HEK293 (cell line): ENCODE data around the gene NFE2L2.

ENCODE experiments used
- CTCF ChIA-PET: fragments of 350-600 bp; formaldehyde crosslinking; extraction: SDS; loops from one replicate; lab custom pipeline; 2021; ENCODE audit warnings: antibody characterized with exemption; lab: Yijun Ruan, JAX
- POLR2A ChIA-PET: fragments of 300-600 bp; formaldehyde crosslinking; extraction: SDS; loops from one replicate; lab custom pipeline; 2020; ENCODE audit warnings: antibody characterized with exemption, inconsistent platforms; lab: Yijun Ruan, JAX
- H3K27ac ChIP-seq: fragments of 200-500 bp; sonication (Bioruptor generic); 2 replicates; pipeline ENCODE4 v1.5.1; 2014; ENCODE audit warnings: low read depth, low read length, control low read depth, inconsistent platforms; ENCODE audit errors: extremely low read depth
- H3K36me3 ChIP-seq, 2 experiments: fragments of 200-500 bp in 1 of 2; sonication (Bioruptor generic) in 1 of 2; 1 replicate in 1 of 2; 2 replicates in 1 of 2; pipeline ENCODE4 v1.5.1; 2014 to 2017; ENCODE audit warnings: inconsistent platforms in 2 of 2, low read length in 2 of 2; ENCODE audit not compliant: control insufficient read depth in 2 of 2, insufficient read depth in 1 of 2
- H3K4me1 ChIP-seq: fragments of 200-500 bp; sonication (Bioruptor generic); 2 replicates; pipeline ENCODE4 v1.5.1; 2014; ENCODE audit warnings: mild to moderate bottlenecking, low read length, inconsistent platforms; ENCODE audit not compliant: control insufficient read depth, insufficient read depth
- H3K4me3 ChIP-seq: 2 replicates; pipeline ENCODE4 v1.5.1; 2011; ENCODE audit warnings: low read depth, mild to moderate bottlenecking, control low read depth, low read length, moderate library complexity
- H3K9me3 ChIP-seq: fragments of 200-500 bp; sonication (Bioruptor generic); 2 replicates; pipeline ENCODE4 v1.5.1; 2014; ENCODE audit warnings: low read depth, low read length, inconsistent platforms; ENCODE audit not compliant: control insufficient read depth, insufficient read depth
- KLF16 ChIP-seq: fragments of 450-650 bp; formaldehyde crosslinking; IDR thresholded peaks from 2 replicates; pipeline ENCODE4 v1.5.1; 2017; ENCODE audit warnings: missing biosample characterization, missing genetic modification characterization
- PRDM1 ChIP-seq: fragments of 450-650 bp; formaldehyde crosslinking; IDR thresholded peaks from 2 replicates; pipeline ENCODE4; 2016; ENCODE audit warnings: missing biosample characterization, missing genetic modification characterization
- SP7 ChIP-seq: fragments of 450-650 bp; formaldehyde crosslinking; IDR thresholded peaks from 2 replicates; pipeline ENCODE4 v1.5.1; 2016; ENCODE audit warnings: missing biosample characterization, missing genetic modification characterization
- YY2 ChIP-seq: fragments of 450-650 bp; formaldehyde crosslinking; IDR thresholded peaks from 2 replicates; pipeline ENCODE4 v1.5.1; 2016; ENCODE audit warnings: missing biosample characterization, missing genetic modification characterization
- ZFHX2 ChIP-seq: fragments of 450-650 bp; formaldehyde crosslinking; conservative IDR thresholded peaks from 2 replicates; pipeline ENCODE4 v1.5.1; 2016; ENCODE audit warnings: missing biosample characterization, missing genetic modification characterization
- ZNF121 ChIP-seq: fragments of 450-650 bp; formaldehyde crosslinking; IDR thresholded peaks from 2 replicates; pipeline ENCODE4 v1.5.1; 2016; ENCODE audit warnings: missing biosample characterization, missing genetic modification characterization
- ZNF140 ChIP-seq: fragments of 450-650 bp; formaldehyde crosslinking; IDR thresholded peaks from 2 replicates; pipeline ENCODE4 v1.5.1; 2016; ENCODE audit warnings: missing biosample characterization, missing genetic modification characterization
- ZNF174 ChIP-seq: fragments of 450-650 bp; formaldehyde crosslinking; IDR thresholded peaks from 2 replicates; pipeline ENCODE4 v1.5.0; 2017; ENCODE audit warnings: missing biosample characterization, mild to moderate bottlenecking, missing genetic modification characterization
- ZNF184 ChIP-seq: fragments of 450-650 bp; IDR thresholded peaks from 2 replicates; pipeline ENCODE4 v1.5.1; 2018; ENCODE audit warnings: missing biosample characterization, mild to moderate bottlenecking, missing genetic modification characterization
- ZNF248 ChIP-seq: fragments of 450-650 bp; formaldehyde crosslinking; IDR thresholded peaks from 2 replicates; pipeline ENCODE4 v1.5.1; 2017; ENCODE audit warnings: missing biosample characterization, missing genetic modification characterization
- ZNF302 ChIP-seq: fragments of 450-650 bp; formaldehyde crosslinking; IDR thresholded peaks from 2 replicates; pipeline ENCODE4 v1.5.1; 2016; ENCODE audit warnings: missing biosample characterization, missing genetic modification characterization, low read depth
- ZNF311 ChIP-seq: fragments of 450-650 bp; formaldehyde crosslinking; IDR thresholded peaks from 2 replicates; pipeline ENCODE4 v1.5.1; 2017; ENCODE audit warnings: missing biosample characterization, missing genetic modification characterization, borderline replicate concordance
- ZNF350 ChIP-seq: fragments of 450-650 bp; formaldehyde crosslinking; IDR thresholded peaks from 2 replicates; pipeline ENCODE4 v1.5.0; 2017; ENCODE audit warnings: missing biosample characterization, mild to moderate bottlenecking, missing genetic modification characterization
- ZNF529 ChIP-seq: fragments of 450-650 bp; formaldehyde crosslinking; IDR thresholded peaks from 2 replicates; pipeline ENCODE4 v1.5.1; 2017; ENCODE audit warnings: missing genetic modification characterization, missing biosample characterization; ENCODE audit not compliant: insufficient replicate concordance
- ZNF549 ChIP-seq: fragments of 450-650 bp; IDR thresholded peaks from 2 replicates; pipeline ENCODE4 v1.5.1; 2018; ENCODE audit warnings: missing biosample characterization, missing genetic modification characterization, mild to moderate bottlenecking, inconsistent platforms, moderate library complexity
- ZNF558 ChIP-seq: fragments of 450-650 bp; formaldehyde crosslinking; IDR thresholded peaks from 2 replicates; pipeline ENCODE4 v1.5.1; 2016; ENCODE audit warnings: missing biosample characterization, missing genetic modification characterization
- ZNF670 ChIP-seq: fragments of 450-650 bp; formaldehyde crosslinking; IDR thresholded peaks from 2 replicates; pipeline ENCODE4 v1.5.1; 2016; ENCODE audit warnings: missing biosample characterization, missing genetic modification characterization, low read depth
- ZNF677 ChIP-seq: fragments of 450-650 bp; IDR thresholded peaks from 2 replicates; pipeline ENCODE4 v1.5.0; 2018; ENCODE audit warnings: missing biosample characterization, mild to moderate bottlenecking, missing genetic modification characterization, moderate library complexity
- ZNF777 ChIP-seq: fragments of 450-650 bp; formaldehyde crosslinking; IDR thresholded peaks from 2 replicates; pipeline ENCODE4 v1.5.1; 2017; ENCODE audit warnings: missing biosample characterization, missing genetic modification characterization, borderline replicate concordance
- ZNF785 ChIP-seq: fragments of 450-650 bp; formaldehyde crosslinking; IDR thresholded peaks from 2 replicates; pipeline ENCODE4 v1.5.1; 2016; ENCODE audit warnings: missing biosample characterization, missing genetic modification characterization
- ZSCAN30 ChIP-seq: fragments of 450-650 bp; IDR thresholded peaks from 2 replicates; pipeline ENCODE4 v1.5.1; 2018; ENCODE audit warnings: missing biosample characterization, mild to moderate bottlenecking, missing genetic modification characterization, moderate library complexity
- TF ChIP-seq, protein P1 (sequence below): fragments of 450-650 bp; formaldehyde crosslinking; IDR thresholded peaks from 2 replicates; pipeline ENCODE4 v1.5.1; 2016; ENCODE audit warnings: missing biosample characterization, missing genetic modification characterization
- TF ChIP-seq, protein P2 (sequence below): sonication (generic); formaldehyde crosslinking; IDR thresholded peaks from 2 replicates; pipeline ENCODE4 v1.8.1; 2022; ENCODE audit warnings: mild to moderate bottlenecking, moderate library complexity, missing genetic modification reagents
- TF ChIP-seq, protein P3 (sequence below): fragments of 450-650 bp; formaldehyde crosslinking; optimal IDR thresholded peaks from 2 replicates; pipeline ENCODE3; 2016; ENCODE audit warnings: missing biosample characterization, mild to moderate bottlenecking, missing genetic modification characterization
- TF ChIP-seq, protein P4 (sequence below): fragments of 450-650 bp; formaldehyde crosslinking; IDR thresholded peaks from 2 replicates; pipeline ENCODE4 v1.5.1; 2016; ENCODE audit warnings: missing biosample characterization, missing genetic modification characterization, low read depth

Gene NFE2L2

DNA sequence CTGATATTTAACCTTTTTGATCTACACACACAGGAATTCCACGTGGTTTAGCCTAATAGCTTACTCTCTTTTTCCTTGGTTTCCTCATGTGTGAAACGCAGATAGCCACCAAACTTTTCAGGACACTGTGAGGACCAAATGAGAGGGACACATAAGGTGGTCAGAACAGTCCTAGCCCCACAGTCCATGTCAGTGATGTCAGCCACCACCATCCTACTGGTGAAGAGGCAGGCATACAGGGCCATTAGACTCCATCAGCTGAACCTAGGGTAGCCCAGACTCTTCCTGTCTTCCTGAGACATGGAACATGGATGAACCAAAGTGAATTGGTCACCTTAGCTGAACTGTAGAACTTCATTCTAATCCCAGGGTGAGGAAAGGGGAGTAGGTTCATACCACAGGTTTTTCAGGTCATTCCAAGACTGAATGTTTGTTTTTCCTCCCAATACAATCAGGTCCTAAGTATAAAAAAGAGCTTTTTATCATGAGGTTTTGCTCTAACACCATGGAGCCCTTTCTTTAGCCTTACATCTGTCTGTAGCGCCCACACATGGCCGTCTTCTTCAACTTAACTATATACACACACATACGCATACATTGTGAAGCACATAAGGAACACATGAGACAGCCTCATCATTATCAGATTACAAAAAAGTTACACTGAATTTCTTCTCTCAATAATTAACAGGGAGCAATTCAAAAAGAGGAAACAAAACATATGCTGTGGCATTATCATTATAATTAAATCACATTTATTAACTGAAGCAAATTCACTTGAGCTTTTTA is 18.5 kb upstream of the NFE2L2 start:
- no peaks in the 10 kb centered on the region for H3K4me1 ChIP-seq
- ChIA-PET POLR2A (interaction anchor here (1.5 kb wide), 1 partner anchor 18 kb away, joined by 7 read pairs; the partner anchor contains the start of gene NFE2L2), CTCF (interaction anchor here (1.0 to 2.3 kb wide), 4 partner anchors 13 to 134 kb away, joined by 4 to 16 read pairs (median 6); partner anchors contain the start of gene NFE2L2)
- H3K9me3 ChIP-seq = no peaks in the 10 kb centered on the region
- H3K4me3 ChIP-seq = no peak overlapping the region
- H3K27ac ChIP-seq = no peak overlapping the region
- H3K36me3 ChIP-seq = no peaks in the 10 kb centered on the region
- TF ChIP-seq ZNF302 (tag by site-specific recombination) (no peak), ZNF777 (tag by site-specific recombination) (no peak), ZNF174 (tag by site-specific recombination) (no peak), ZNF184 (no peak)
- TF ChIP-seq, protein P1, sequence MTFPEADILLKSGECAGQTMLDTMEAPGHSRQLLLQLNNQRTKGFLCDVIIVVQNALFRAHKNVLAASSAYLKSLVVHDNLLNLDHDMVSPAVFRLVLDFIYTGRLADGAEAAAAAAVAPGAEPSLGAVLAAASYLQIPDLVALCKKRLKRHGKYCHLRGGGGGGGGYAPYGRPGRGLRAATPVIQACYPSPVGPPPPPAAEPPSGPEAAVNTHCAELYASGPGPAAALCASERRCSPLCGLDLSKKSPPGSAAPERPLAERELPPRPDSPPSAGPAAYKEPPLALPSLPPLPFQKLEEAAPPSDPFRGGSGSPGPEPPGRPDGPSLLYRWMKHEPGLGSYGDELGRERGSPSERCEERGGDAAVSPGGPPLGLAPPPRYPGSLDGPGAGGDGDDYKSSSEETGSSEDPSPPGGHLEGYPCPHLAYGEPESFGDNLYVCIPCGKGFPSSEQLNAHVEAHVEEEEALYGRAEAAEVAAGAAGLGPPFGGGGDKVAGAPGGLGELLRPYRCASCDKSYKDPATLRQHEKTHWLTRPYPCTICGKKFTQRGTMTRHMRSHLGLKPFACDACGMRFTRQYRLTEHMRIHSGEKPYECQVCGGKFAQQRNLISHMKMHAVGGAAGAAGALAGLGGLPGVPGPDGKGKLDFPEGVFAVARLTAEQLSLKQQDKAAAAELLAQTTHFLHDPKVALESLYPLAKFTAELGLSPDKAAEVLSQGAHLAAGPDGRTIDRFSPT (tag by site-specific recombination) = no peak
- TF ChIP-seq, protein P2, sequence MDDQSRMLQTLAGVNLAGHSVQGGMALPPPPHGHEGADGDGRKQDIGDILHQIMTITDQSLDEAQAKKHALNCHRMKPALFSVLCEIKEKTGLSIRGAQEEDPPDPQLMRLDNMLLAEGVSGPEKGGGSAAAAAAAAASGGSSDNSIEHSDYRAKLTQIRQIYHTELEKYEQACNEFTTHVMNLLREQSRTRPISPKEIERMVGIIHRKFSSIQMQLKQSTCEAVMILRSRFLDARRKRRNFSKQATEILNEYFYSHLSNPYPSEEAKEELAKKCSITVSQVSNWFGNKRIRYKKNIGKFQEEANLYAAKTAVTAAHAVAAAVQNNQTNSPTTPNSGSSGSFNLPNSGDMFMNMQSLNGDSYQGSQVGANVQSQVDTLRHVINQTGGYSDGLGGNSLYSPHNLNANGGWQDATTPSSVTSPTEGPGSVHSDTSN (CRISPR knock-in tag) = no peak

DNA sequence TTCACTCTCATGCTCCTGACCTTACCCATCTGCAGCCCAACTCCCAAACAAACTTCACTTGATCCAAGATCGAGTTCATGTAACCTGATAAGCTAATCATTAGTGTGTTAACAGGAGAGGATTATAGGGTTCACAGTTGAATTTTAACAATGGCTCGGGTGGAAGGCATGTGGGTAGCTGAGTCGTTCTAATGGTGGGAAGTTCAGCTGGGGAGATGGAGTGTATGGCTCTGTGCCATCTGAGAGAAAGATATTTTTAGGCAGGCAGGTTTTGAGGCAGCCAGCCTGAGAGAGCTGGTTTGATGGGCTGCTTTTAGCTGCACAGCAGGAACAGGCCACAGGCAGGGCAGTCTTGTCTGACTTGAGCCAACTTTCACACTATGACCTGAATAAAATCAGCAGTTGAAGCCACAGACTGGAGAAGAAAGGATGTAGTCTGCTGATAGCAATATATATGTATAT is 17.7 kb upstream of the NFE2L2 start:
- Histone ChIP-seq H3K27ac (no peak overlapping the region), H3K4me3 (no peak overlapping the region), H3K9me3 (no peaks in the 10 kb centered on the region), H3K4me1 (no peaks in the 10 kb centered on the region), H3K36me3 (no peaks in the 10 kb centered on the region)
- ChIA-PET POLR2A (interaction anchor here (1.5 kb wide), 1 partner anchor 17 kb away, joined by 7 read pairs; the partner anchor contains the start of gene NFE2L2), CTCF (interaction anchor here (2.2 to 2.3 kb wide), 2 partner anchors 18 to 133 kb away, joined by 5 to 16 read pairs; partner anchors contain the start of gene NFE2L2)
- TF ChIP-seq, protein P3, sequence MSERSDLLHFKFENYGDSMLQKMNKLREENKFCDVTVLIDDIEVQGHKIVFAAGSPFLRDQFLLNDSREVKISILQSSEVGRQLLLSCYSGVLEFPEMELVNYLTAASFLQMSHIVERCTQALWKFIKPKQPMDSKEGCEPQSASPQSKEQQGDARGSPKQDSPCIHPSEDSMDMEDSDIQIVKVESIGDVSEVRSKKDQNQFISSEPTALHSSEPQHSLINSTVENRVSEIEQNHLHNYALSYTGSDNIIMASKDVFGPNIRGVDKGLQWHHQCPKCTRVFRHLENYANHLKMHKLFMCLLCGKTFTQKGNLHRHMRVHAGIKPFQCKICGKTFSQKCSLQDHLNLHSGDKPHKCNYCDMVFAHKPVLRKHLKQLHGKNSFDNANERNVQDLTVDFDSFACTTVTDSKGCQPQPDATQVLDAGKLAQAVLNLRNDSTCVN = no peak
- TF ChIP-seq, protein P4, sequence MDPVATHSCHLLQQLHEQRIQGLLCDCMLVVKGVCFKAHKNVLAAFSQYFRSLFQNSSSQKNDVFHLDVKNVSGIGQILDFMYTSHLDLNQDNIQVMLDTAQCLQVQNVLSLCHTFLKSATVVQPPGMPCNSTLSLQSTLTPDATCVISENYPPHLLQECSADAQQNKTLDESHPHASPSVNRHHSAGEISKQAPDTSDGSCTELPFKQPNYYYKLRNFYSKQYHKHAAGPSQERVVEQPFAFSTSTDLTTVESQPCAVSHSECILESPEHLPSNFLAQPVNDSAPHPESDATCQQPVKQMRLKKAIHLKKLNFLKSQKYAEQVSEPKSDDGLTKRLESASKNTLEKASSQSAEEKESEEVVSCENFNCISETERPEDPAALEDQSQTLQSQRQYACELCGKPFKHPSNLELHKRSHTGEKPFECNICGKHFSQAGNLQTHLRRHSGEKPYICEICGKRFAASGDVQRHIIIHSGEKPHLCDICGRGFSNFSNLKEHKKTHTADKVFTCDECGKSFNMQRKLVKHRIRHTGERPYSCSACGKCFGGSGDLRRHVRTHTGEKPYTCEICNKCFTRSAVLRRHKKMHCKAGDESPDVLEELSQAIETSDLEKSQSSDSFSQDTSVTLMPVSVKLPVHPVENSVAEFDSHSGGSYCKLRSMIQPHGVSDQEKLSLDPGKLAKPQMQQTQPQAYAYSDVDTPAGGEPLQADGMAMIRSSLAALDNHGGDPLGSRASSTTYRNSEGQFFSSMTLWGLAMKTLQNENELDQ (tag by site-specific recombination) = no peak
- TF ChIP-seq SP7 (tag by site-specific recombination) (peak; percentile 93), ZNF350 (tag by site-specific recombination) (no peak), ZNF311 (tag by site-specific recombination) (no peak), ZNF677 (tag by site-specific recombination) (peak; percentile 79), ZNF549 (tag by site-specific recombination) (no peak), ZNF558 (no peak), YY2 (tag by site-specific recombination) (no peak), ZNF140 (tag by site-specific recombination) (no peak), ZNF670 (tag by site-specific recombination) (no peak), KLF16 (tag by site-specific recombination) (no peak), ZNF248 (tag by site-specific recombination) (no peak), ZNF121 (tag by site-specific recombination) (no peak), ZNF785 (tag by site-specific recombination) (no peak), PRDM1 (tag by site-specific recombination) (no peak), ZNF529 (tag by site-specific recombination) (no peak), ZFHX2 (tag by site-specific recombination) (peak; percentile 54; the same call in 1 of the 2 replicates), ZSCAN30 (no peak)
- TF ChIP-seq, protein P1 (tag by site-specific recombination) = no peak
